Measurements from ENCODE around the gene SLC17A9.

The SLC17A9 gene

DNA sequence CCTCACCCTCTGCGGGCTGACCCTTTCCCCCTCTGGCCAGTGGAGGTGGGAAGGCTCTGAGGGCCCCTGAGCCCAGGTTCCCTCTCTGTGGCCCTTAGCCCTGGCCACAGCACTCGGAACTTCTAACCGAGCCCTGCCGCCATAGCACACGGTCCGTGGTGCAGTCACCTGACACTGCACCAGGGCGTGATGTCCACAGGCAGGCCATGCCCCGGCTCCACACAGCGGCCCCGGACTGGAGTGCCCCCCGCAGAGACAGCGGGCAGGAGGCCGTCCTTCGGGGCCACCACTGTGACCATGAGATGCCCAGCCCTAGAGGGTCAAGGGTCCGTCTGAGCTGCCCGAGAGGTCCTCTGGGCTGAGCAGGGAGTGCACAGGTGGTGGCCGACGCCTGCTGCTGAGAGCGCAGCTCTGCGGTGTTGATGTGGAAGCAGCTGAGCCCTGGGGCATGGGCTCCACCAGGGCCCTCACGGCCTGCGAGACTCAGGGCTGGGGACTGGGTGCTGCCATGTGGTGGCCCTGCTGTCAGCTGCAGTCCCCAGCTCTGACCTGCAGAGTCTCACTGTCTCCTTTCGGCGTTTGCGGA, 65.4 kb downstream of the SLC17A9 start:
- DNase-seq (ENCODE audit: low read depth), result no peak

Data from activated T-helper 1 cell treated with Interleukin-2 at 50 U/mL for 16 hours (primary cell).